Naive B cell (primary cell): Measurements from ENCODE around the gene PILRA. TPM values are rescaled to one million over a fixed set of nuclear protein-coding genes. Genes with fewer than 3 reads are reported as not detected.
"Not testable (repeated sequence)": the region's sequence is repeated elsewhere in the genome, so short reads cannot be mapped to it uniquely, and the experiment has no call there.

Experiments
- ATAC-seq, 2 donors: fragments of 150-1000 bp; cut with Tn5 transposase; 2 replicates each; pipeline ENCODE4 v1.10.0; 2021; ENCODE audit warnings: low read depth in 2 of 2, mild to moderate bottlenecking in 2 of 2, moderate library complexity in 2 of 2
- DNase-seq: peaks from one replicate; pipeline ENCODE4 v3.0.0; 2022
- H3K27ac Mint-ChIP-seq, 6 donors: one replicate each; pipeline ENCODE4 v1.8.0; 2020 to 2022; ENCODE audit warnings: mild to moderate bottlenecking in 6 of 6, mixed read lengths in 6 of 6, moderate library complexity in 5 of 6, inconsistent platforms in 2 of 6
- H3K27me3 Mint-ChIP-seq, 3 donors: one replicate each; pipeline ENCODE4 v1.8.0; 2021 to 2022; ENCODE audit warnings: mixed read lengths in 3 of 3, mild to moderate bottlenecking in 1 of 3
- H3K36me3 Mint-ChIP-seq, 2 donors: one replicate each; pipeline ENCODE4 v1.8.0; 2020 to 2022; ENCODE audit warnings: mixed read lengths in 2 of 2, inconsistent platforms in 1 of 2, mild to moderate bottlenecking in 1 of 2
- H3K4me1 Mint-ChIP-seq, 3 donors: one replicate each; pipeline ENCODE4 v1.8.0; 2020 to 2022; ENCODE audit warnings: mixed read lengths in 3 of 3, inconsistent platforms in 1 of 3, mild to moderate bottlenecking in 1 of 3, moderate library complexity in 1 of 3
- H3K4me3 Mint-ChIP-seq, 8 donors: one replicate each; pipeline ENCODE4 v1.8.0; 2020 to 2022; ENCODE audit warnings: mild to moderate bottlenecking in 8 of 8, mixed read lengths in 8 of 8, moderate library complexity in 8 of 8, inconsistent platforms in 2 of 8
- H3K9me3 Mint-ChIP-seq, 7 donors: one replicate each; pipeline ENCODE4 v1.8.0; 2020 to 2022; ENCODE audit warnings: mixed read lengths in 7 of 7, mild to moderate bottlenecking in 5 of 7, inconsistent platforms in 2 of 7, moderate library complexity in 1 of 7
- polyA plus RNA-seq, 6 donors: library from polyadenylated mRNA; unstranded; fragments of 300-500 nt; fragmentation: Illumina TruSeq; gene quantifications; one replicate each; pipeline ENCODE4 v1.2.3, GENCODE V29; 2021; ENCODE audit warnings: low read depth in 6 of 6

Gene PILRA
- polyA plus RNA-seq, 6 donors from 2014 or later = 0.53 to 1.8 (median 0.53) TPM; not detected in 1

GRCh38 chr7:100373870-100374598 lies 747 bp downstream of the PILRA start:
- not testable (repeated sequence) for ATAC-seq, DNase-seq, H3K36me3 Mint-ChIP-seq, H3K27me3 Mint-ChIP-seq, H3K9me3 Mint-ChIP-seq
- H3K4me1 Mint-ChIP-seq = peaks cover 39 to 55% (median 44%) of the 10 kb centered on the region in 3 donors
- H3K27ac Mint-ChIP-seq = peak overlapping the region in 4 of 6 donors; percentile 66 to 99 (median 84)
- H3K4me3 Mint-ChIP-seq = peak overlapping the region in 2 of 8 donors; percentile 50 to 69

- DNase-seq (no peak), ATAC-seq (no peak)
- peaks cover 35 to 49% (median 38%) of the 10 kb centered on the region in 3 donors for H3K4me1 Mint-ChIP-seq
- H3K4me3 Mint-ChIP-seq = peak overlapping the region in 3 of 8 donors; percentile 48 to 69 (median 50)
- H3K9me3 Mint-ChIP-seq = no peaks in the 10 kb centered on the region
- peak overlapping the region in 3 of 6 donors; percentile 78 to 99 (median 89) for H3K27ac Mint-ChIP-seq
- H3K27me3 Mint-ChIP-seq = no peaks in the 10 kb centered on the region
- H3K36me3 Mint-ChIP-seq = no peaks in the 10 kb centered on the region
Measured at GRCh38 chr7:100374601-100375000, 1.3 kb downstream of the PILRA start.

- no peak for ATAC-seq
- no peak overlapping the region for H3K4me3 Mint-ChIP-seq
Measured at GRCh38 chr7:100376066-100376465, 2.8 kb downstream of the PILRA start.

GRCh38 chr7:100378114-100378755 lies 4.9 kb downstream of the PILRA start:
- Mint-ChIP-seq H3K4me3 (no peak overlapping the region), H3K27ac (no peak overlapping the region), H3K36me3 (no peaks in the 10 kb centered on the region)

More at GRCh38 chr7:100376066-100376465, 2.8 kb downstream of the PILRA start:
- no peaks in the 10 kb centered on the region for H3K9me3 Mint-ChIP-seq
- H3K27me3 Mint-ChIP-seq = no peaks in the 10 kb centered on the region
- no peak for DNase-seq
- no peaks in the 10 kb centered on the region for H3K36me3 Mint-ChIP-seq
- no peak overlapping the region for H3K27ac Mint-ChIP-seq
- peaks cover 30 to 42% (median 30%) of the 10 kb centered on the region in 3 donors for H3K4me1 Mint-ChIP-seq

GRCh38 chr7:100380196-100380595 lies 6.9 kb downstream of the PILRA start:
- DNase-seq = no peak
- Mint-ChIP-seq H3K9me3 (no peaks in the 10 kb centered on the region), H3K27me3 (no peaks in the 10 kb centered on the region), H3K27ac (peak overlapping the region in 3 of 6 donors; percentile 28 to 92 (median 28)), H3K36me3 (no peaks in the 10 kb centered on the region), H3K4me3 (no peak overlapping the region), H3K4me1 (peaks cover 18 to 26% (median 22%) of the 10 kb centered on the region in 3 donors)
- no peak for ATAC-seq

More at GRCh38 chr7:100378114-100378755, 4.9 kb downstream of the PILRA start:
- DNase-seq (no peak), ATAC-seq (no peak)
- no peaks in the 10 kb centered on the region for H3K9me3 Mint-ChIP-seq
- H3K27me3 Mint-ChIP-seq = no peaks in the 10 kb centered on the region
- peaks cover 22 to 32% (median 26%) of the 10 kb centered on the region in 3 donors for H3K4me1 Mint-ChIP-seq

- DNase-seq, H3K27me3 Mint-ChIP-seq, H3K4me3 Mint-ChIP-seq, H3K9me3 Mint-ChIP-seq, ATAC-seq, H3K27ac Mint-ChIP-seq, H3K36me3 Mint-ChIP-seq: not testable (repeated sequence)
- H3K4me1 Mint-ChIP-seq = peaks cover 17 to 22% (median 19%) of the 10 kb centered on the region in 3 donors
Measured at GRCh38 chr7:100381531-100382233, 8.4 kb downstream of the PILRA start.

GRCh38 chr7:100382234-100382853 lies 9.1 kb downstream of the PILRA start:
- Mint-ChIP-seq H3K27ac (peak overlapping the region in 1 of 6 donors; percentile 83), H3K4me1 (peaks cover 17 to 22% (median 19%) of the 10 kb centered on the region in 3 donors), H3K4me3 (peak overlapping the region in 1 of 8 donors; percentile 50)
- DNase-seq, H3K36me3 Mint-ChIP-seq, H3K27me3 Mint-ChIP-seq, H3K9me3 Mint-ChIP-seq, ATAC-seq: not testable (repeated sequence)

- Mint-ChIP-seq H3K9me3 (no peaks in the 10 kb centered on the region), H3K27me3 (no peaks in the 10 kb centered on the region), H3K4me3 (no peak overlapping the region), H3K4me1 (peaks cover 17 to 22% (median 18%) of the 10 kb centered on the region in 3 donors), H3K27ac (peak overlapping the region in 4 of 6 donors; percentile 7 to 87 (median 58)), H3K36me3 (no peaks in the 10 kb centered on the region)
- ATAC-seq (no peak), DNase-seq (no peak)
Measured at GRCh38 chr7:100384628-100385294, 11.5 kb downstream of the PILRA start.

- Mint-ChIP-seq H3K27me3 (no peaks in the 10 kb centered on the region), H3K36me3 (no peaks in the 10 kb centered on the region), H3K27ac (no peak overlapping the region), H3K9me3 (no peaks in the 10 kb centered on the region), H3K4me1 (peaks cover 16 to 24% (median 17%) of the 10 kb centered on the region in 3 donors), H3K4me3 (no peak overlapping the region)
- DNase-seq = no peak
- ATAC-seq = no peak
Measured at GRCh38 chr7:100386940-100387339, 13.7 kb downstream of the PILRA start.

GRCh38 chr7:100387695-100388094 lies 14.4 kb downstream of the PILRA start:
- Mint-ChIP-seq H3K27ac (no peak overlapping the region), H3K36me3 (no peaks in the 10 kb centered on the region), H3K4me3 (no peak overlapping the region), H3K27me3 (no peaks in the 10 kb centered on the region), H3K9me3 (no peaks in the 10 kb centered on the region), H3K4me1 (peaks cover 23 to 29% (median 24%) of the 10 kb centered on the region in 3 donors)
- DNase-seq (no peak), ATAC-seq (no peak)

- no peaks in the 10 kb centered on the region for H3K9me3 Mint-ChIP-seq
- no peak for ATAC-seq
- peak overlapping the region in 3 of 6 donors; percentile 12 to 89 (median 47) for H3K27ac Mint-ChIP-seq
- no peaks in the 10 kb centered on the region for H3K27me3 Mint-ChIP-seq
- no peaks in the 10 kb centered on the region for H3K36me3 Mint-ChIP-seq
- H3K4me3 Mint-ChIP-seq = no peak overlapping the region
- DNase-seq = no peak
- H3K4me1 Mint-ChIP-seq = peaks cover 28 to 35% (median 32%) of the 10 kb centered on the region in 3 donors
Measured at GRCh38 chr7:100389437-100390088, 16.3 kb downstream of the PILRA start.

- Mint-ChIP-seq H3K36me3 (no peaks in the 10 kb centered on the region), H3K27me3 (no peaks in the 10 kb centered on the region), H3K4me1 (peaks cover 25 to 30% (median 27%) of the 10 kb centered on the region in 3 donors), H3K27ac (peak overlapping the region in 2 of 6 donors; percentile 43 to 50), H3K4me3 (no peak overlapping the region), H3K9me3 (no peaks in the 10 kb centered on the region)
- no peak for DNase-seq
- ATAC-seq = no peak
Measured at GRCh38 chr7:100390286-100391009, 17.2 kb downstream of the PILRA start.
